Measurements from ENCODE around the gene DLL4.
A peak's percentile ranks its signal among the peaks of the same experiment; 100 is the strongest.

The DLL4 gene

DNA sequence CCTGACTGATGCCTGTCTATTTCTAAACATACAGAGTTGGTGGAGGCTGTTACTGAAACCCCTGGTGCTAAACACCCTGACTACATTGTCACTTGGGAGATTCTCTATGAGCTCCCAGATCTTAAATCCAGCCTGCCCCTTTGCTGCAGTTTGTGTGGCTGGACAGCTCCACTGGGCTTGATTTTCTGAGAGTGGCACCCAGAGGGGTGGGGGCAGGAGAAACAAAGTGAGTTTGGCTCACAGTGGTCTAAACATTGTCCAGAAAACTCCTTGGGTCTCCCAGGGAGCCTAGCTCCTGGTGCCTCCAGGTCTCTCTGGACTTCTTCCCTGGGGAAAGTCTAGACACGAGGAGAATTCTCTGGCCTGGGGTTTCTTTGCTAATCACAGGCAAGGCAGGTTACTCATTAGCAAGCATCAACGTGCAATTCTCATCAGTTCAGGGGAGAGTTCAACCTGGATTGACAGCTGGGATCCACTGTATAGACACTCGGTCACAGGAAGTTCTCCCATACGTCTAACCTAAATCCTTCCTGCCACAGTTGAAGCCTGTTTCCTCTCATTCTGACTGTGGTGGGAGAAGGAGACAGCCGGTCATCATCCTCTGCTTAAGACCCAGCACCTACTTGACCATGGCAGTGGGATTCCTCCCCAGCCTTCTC is 7.1 kb upstream of the DLL4 start:
- H3K27ac ChIP-seq = no peak overlapping the region
- TF ChIP-seq, protein P1, sequence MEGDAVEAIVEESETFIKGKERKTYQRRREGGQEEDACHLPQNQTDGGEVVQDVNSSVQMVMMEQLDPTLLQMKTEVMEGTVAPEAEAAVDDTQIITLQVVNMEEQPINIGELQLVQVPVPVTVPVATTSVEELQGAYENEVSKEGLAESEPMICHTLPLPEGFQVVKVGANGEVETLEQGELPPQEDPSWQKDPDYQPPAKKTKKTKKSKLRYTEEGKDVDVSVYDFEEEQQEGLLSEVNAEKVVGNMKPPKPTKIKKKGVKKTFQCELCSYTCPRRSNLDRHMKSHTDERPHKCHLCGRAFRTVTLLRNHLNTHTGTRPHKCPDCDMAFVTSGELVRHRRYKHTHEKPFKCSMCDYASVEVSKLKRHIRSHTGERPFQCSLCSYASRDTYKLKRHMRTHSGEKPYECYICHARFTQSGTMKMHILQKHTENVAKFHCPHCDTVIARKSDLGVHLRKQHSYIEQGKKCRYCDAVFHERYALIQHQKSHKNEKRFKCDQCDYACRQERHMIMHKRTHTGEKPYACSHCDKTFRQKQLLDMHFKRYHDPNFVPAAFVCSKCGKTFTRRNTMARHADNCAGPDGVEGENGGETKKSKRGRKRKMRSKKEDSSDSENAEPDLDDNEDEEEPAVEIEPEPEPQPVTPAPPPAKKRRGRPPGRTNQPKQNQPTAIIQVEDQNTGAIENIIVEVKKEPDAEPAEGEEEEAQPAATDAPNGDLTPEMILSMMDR (IDR thresholded peaks at IDR 0.05) = no peak
- H3K4me3 ChIP-seq = no peak overlapping the region
- DNase-seq (ENCODE audit: low spot score) = no peak

- no peak for DNase-seq (ENCODE audit: low spot score)
- H3K27ac ChIP-seq = no peak overlapping the region
- TF ChIP-seq, protein P1 (IDR thresholded peaks at IDR 0.05) = no peak
Observed at GRCh38 chr15:40922608-40923005, 6.5 kb upstream of the DLL4 start.

DNA sequence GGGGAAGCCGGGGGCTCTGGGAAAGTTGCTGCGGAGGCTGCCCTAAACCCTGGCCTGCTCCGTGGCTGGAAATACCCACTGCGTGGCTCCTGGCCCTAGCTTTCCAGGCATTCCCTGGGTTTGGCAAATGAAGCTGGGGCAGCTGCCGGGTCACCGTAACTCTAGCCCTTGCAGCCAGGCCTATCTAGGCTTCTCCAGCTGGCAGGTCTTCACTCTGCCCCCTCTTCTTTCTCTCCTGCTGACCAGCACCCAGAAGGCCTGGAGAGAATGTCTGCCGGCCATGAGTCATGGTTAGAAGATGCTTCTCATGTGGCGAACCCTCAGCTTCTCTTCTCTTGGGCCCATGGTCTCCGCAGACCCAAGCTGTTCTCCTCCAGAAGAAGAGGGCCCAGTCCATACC is 5.6 kb upstream of the DLL4 start:
- no peak for DNase-seq (ENCODE audit: low spot score)
- Histone ChIP-seq H3K4me3 (no peak overlapping the region), H3K27ac (no peak overlapping the region)
- TF ChIP-seq, protein P1 (IDR thresholded peaks at IDR 0.05) = no peak

More at GRCh38 chr15:40922608-40923005, 6.5 kb upstream of the DLL4 start:
- no peak overlapping the region for H3K4me3 ChIP-seq

DNA sequence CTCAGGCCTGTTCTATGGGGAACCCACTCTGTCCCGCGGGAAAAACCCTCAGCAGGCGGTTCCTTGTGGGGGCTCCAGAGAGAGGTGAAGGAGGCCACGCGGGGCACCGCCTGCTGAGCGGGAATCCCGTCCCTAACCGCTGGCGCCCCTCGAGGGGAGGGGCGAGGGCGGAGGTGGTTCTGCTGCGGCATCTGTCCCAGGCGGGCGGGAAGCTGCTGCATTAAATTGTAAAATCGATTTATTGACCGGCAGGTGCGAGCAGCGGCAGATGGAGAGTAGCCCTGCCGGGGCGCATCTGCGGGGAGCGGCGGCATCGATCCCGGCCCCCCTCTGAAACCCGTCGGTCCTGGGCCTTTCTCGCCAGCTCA is 3.7 kb upstream of the DLL4 start:
- no peak for DNase-seq (ENCODE audit: low spot score)
- Histone ChIP-seq H3K27ac (no peak overlapping the region), H3K4me3 (no peak overlapping the region)
- TF ChIP-seq, protein P1 (IDR thresholded peaks at IDR 0.05) = no peak

DNA sequence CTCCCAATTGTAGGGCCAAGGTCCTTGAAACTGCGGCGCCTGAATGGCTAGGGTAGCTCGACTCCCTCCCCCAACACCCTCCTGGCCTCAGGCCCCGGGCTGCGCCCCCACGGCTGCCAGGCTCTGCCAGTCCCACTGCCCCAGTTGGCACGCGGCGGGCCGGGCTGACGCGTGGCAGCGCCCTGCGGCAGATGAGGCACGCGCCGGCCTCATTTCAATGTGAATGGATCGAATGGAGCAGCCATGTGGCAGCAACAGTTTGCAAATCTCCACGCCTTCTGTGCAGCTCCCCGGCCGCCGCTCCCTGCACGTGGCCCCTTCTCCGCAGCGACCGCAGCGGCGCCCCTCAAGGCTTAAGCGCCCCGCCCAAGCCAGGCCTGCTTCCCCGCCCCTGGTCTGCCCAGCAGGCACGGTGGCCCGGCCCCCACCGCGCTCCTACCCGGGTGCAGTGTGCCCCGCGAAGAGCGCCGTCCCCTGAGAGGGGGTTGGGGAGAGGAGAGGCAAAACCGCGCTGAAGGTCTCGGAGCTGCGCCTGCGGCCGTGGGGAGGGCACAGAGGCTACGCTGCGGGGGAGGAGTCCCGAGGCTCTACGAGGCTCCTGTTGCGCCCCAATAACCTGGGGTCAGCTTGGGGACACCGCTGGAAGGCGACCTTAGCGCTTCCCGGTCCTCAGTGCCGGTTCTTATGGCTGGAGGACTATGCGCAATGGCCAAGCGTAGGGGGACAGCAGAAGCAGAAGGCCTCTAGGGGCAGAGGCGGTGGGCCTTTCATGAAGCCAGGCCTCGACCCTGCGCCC is 3.1 kb upstream of the DLL4 start:
- no peak for DNase-seq (ENCODE audit: low spot score)
- Histone ChIP-seq H3K4me3 (peak overlapping the region; percentile 61), H3K27ac (no peak overlapping the region)
- TF ChIP-seq, protein P1 (IDR thresholded peaks at IDR 0.05) = no peak

DNA sequence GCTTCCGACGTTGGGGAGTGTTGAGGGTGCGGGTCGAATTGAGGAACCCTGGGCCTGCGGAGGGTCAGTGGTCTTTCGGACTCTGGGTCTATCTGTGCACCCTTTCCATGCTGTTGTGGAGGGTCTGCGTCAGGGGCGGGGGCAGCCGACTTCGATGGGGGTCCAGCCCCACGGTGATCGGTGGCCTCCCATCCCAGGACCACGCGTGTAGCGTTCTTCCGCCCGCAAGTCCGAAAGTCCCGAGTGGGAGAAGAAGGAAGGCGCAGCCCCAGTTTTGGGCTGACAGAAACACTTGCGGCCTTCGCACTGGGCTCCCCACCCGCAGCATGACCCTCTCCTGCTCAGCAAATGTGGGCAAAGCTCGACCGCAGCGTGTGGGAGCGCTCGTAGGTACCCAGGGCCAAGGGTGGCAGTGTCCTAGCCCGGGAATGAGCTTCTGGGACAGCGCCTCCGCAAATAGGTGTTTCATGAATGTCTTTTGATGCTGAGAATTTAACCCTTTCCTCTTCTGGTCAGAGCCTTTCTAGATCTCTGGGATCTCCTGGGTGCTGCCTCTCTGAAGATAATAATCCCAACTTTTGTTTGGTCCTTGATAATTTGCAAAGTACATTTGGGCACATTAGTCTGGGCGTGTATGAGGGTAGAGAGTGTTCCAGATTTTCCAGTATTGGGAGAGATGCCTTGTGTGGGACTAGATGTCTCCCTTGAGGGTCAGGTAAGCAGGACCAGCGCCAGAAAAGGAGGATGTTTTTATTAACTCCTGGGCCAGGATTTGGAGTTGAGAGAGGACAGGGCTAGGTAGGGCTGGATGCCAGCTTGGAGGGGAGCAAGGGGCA is 2.3 kb upstream of the DLL4 start:
- Histone ChIP-seq H3K4me3 (peak overlapping the region; percentile 70), H3K27ac (no peak overlapping the region)

More for the DNA sequence above, 2.3 kb upstream of the DLL4 start:
- TF ChIP-seq, protein P1 (IDR thresholded peaks at IDR 0.05) = no peak
- no peak for DNase-seq (ENCODE audit: low spot score)
